Fibroblast of skin of back (primary cell): Measurements from ENCODE around the gene IGFBP5. TPM values are rescaled to one million over a fixed set of nuclear protein-coding genes. Genes with fewer than 3 reads are reported as not detected.

Experiments
- DNase-seq: peaks from one replicate; pipeline ENCODE4 v3.0.0-alpha.2; 2013
- polyA plus RNA-seq, 2 experiments: library from polyadenylated mRNA; unstranded; fragments of 120-200 nt; gene quantifications; one replicate each; pipeline ENCODE4 v1.2.1, GENCODE V29; 2013; ENCODE audit not compliant: insufficient read length in 2 of 2

The IGFBP5 gene
- 77.1 TPM for polyA plus RNA-seq (2013, experiment 1 of 2; ENCODE audit: insufficient read length)
- polyA plus RNA-seq (2013, experiment 2 of 2; ENCODE audit: insufficient read length), result 139 TPM

GRCh38 chr2:216695401-216695821 is at the start of gene IGFBP5:
Gene IGFBP5 (minus strand): TSS chr2:216695549. CDS start chr2:216694775, 774 bp downstream.
- peak; percentile 85 for DNase-seq

- DNase-seq, result peak; percentile 21
These were observed 48.4 kb upstream of the IGFBP5 start for GRCh38 chr2:216743781-216744180.

GRCh38 chr2:216742411-216742810 is 47.1 kb upstream of the IGFBP5 start:
- no peak for DNase-seq

- DNase-seq, result no peak
These were observed 45.9 kb upstream of the IGFBP5 start for GRCh38 chr2:216741223-216741593.

- DNase-seq, result no peak
These were observed 45.3 kb upstream of the IGFBP5 start for GRCh38 chr2:216740557-216741222.

- no peak for DNase-seq
These were observed 43.7 kb upstream of the IGFBP5 start for GRCh38 chr2:216739035-216739434.

GRCh38 chr2:216737676-216738075 is 42.3 kb upstream of the IGFBP5 start:
- no peak for DNase-seq

- no peak for DNase-seq
These were observed 41.0 kb upstream of the IGFBP5 start for GRCh38 chr2:216736326-216736725.

GRCh38 chr2:216735668-216736067 is 40.3 kb upstream of the IGFBP5 start:
- no peak for DNase-seq

- DNase-seq, result no peak
These were observed 39.7 kb upstream of the IGFBP5 start for GRCh38 chr2:216735086-216735485.

- DNase-seq, result no peak
These were observed 37.7 kb upstream of the IGFBP5 start for GRCh38 chr2:216733046-216733445.

GRCh38 chr2:216732334-216732733 is 37.0 kb upstream of the IGFBP5 start:
- no peak for DNase-seq

- DNase-seq, result no peak
These were observed 36.1 kb upstream of the IGFBP5 start for GRCh38 chr2:216731465-216731864.

GRCh38 chr2:216730871-216731270 is 35.5 kb upstream of the IGFBP5 start:
- DNase-seq, result no peak

GRCh38 chr2:216727346-216728122 is 32.2 kb upstream of the IGFBP5 start:
- DNase-seq, result no peak

GRCh38 chr2:216724190-216724589 is 28.8 kb upstream of the IGFBP5 start:
- DNase-seq, result no peak

- no peak for DNase-seq
These were observed 25.8 kb upstream of the IGFBP5 start for GRCh38 chr2:216721141-216721540.

- no peak for DNase-seq
These were observed 25.4 kb upstream of the IGFBP5 start for GRCh38 chr2:216720722-216721121.

- no peak for DNase-seq
These were observed 22.7 kb upstream of the IGFBP5 start for GRCh38 chr2:216717907-216718615.

GRCh38 chr2:216717491-216717901 is 22.1 kb upstream of the IGFBP5 start:
- no peak for DNase-seq

GRCh38 chr2:216716109-216716508 is 20.8 kb upstream of the IGFBP5 start:
- DNase-seq, result no peak

GRCh38 chr2:216715402-216715974 is 20.1 kb upstream of the IGFBP5 start:
- no peak for DNase-seq

GRCh38 chr2:216714376-216714775 is 19.0 kb upstream of the IGFBP5 start:
- peak; percentile 79 for DNase-seq
